Ishikawa (cell line): ENCODE measurements around the gene PTPN5.
A peak's percentile ranks its signal among the peaks of the same experiment; 100 is the strongest.

Experiments used
- CEBPB ChIP-seq: IDR thresholded peaks from 2 replicates; pipeline ENCODE4 v1.6.1; 2012
- CREB1 ChIP-seq: IDR thresholded peaks from 2 replicates; pipeline ENCODE4 v1.6.1; 2012; ENCODE audit warnings: low read depth
- EGR1 ChIP-seq: IDR thresholded peaks from 2 replicates; pipeline ENCODE4 v1.6.1; 2012
- EP300 ChIP-seq: IDR thresholded peaks from 2 replicates; pipeline ENCODE4 v1.6.1; 2012; ENCODE audit warnings: borderline replicate concordance
- FOXM1 ChIP-seq: IDR thresholded peaks from 2 replicates; pipeline ENCODE4 v1.6.1; 2012; ENCODE audit warnings: low read depth, borderline replicate concordance
- NFIC ChIP-seq: IDR thresholded peaks from 2 replicates; pipeline ENCODE4 v1.6.1; 2012
- RAD21 ChIP-seq: IDR thresholded peaks from 2 replicates; pipeline ENCODE4 v1.6.1; 2012; ENCODE audit warnings: low read depth
- TAF1 ChIP-seq: IDR thresholded peaks from 2 replicates; pipeline ENCODE4 v1.6.1; 2012; ENCODE audit warnings: low read depth, mild to moderate bottlenecking
- TCF12 ChIP-seq: IDR thresholded peaks from 2 replicates; pipeline ENCODE4 v1.6.1; 2012; ENCODE audit warnings: low read depth
- TEAD4 ChIP-seq: IDR thresholded peaks from 2 replicates; pipeline ENCODE4 v1.6.1; 2012
- YY1 ChIP-seq: IDR thresholded peaks from 2 replicates; pipeline ENCODE4 v1.6.1; 2012; ENCODE audit warnings: low read depth
- ZBTB7A ChIP-seq: IDR thresholded peaks from 2 replicates; pipeline ENCODE4 v1.6.1; 2012; ENCODE audit warnings: low read depth
- TF ChIP-seq, protein P1 (sequence below): IDR thresholded peaks from 2 replicates; pipeline ENCODE4 v1.6.1; 2012; ENCODE audit warnings: low read depth, mild to moderate bottlenecking
- TF ChIP-seq, protein P2 (sequence below): IDR thresholded peaks from 2 replicates; pipeline ENCODE4 v1.6.1; 2012
- TF ChIP-seq, protein P3 (sequence below): IDR thresholded peaks from 2 replicates; pipeline ENCODE4 v1.6.1; 2012

Gene PTPN5

DNA sequence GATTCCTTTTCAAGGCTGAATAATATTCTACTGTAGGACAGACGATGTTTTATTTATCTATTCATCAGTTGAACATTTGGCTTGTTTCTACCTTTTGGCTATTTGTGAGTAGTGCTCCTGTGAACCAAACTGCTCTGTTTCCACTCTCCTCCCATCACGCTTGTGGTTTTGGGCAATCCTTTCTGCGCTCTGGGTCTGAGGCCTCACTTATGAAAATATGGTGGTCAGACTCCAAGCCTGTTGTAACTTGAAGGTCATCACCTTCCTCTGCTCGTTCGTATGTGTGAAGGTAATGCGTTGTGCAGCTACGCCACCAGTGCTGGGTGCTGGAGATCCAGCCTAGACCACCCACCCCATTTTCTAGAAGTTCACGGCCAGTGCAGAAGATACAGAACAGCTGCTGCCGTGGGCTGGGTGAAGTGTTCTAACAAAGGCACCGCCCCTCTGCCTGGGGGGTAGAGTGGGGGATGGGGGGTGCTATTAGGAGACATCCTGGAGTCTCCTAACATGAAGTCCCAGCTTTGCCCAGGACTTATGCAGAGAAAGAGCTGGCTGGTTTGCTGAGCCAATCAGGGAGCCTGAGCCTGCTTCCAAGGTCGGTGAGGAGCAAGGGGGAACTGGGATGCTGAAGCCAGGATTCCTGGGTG, 21.0 kb downstream of the PTPN5 start:
- no peak for TF ChIP-seq TAF1
- TF ChIP-seq, protein P1, sequence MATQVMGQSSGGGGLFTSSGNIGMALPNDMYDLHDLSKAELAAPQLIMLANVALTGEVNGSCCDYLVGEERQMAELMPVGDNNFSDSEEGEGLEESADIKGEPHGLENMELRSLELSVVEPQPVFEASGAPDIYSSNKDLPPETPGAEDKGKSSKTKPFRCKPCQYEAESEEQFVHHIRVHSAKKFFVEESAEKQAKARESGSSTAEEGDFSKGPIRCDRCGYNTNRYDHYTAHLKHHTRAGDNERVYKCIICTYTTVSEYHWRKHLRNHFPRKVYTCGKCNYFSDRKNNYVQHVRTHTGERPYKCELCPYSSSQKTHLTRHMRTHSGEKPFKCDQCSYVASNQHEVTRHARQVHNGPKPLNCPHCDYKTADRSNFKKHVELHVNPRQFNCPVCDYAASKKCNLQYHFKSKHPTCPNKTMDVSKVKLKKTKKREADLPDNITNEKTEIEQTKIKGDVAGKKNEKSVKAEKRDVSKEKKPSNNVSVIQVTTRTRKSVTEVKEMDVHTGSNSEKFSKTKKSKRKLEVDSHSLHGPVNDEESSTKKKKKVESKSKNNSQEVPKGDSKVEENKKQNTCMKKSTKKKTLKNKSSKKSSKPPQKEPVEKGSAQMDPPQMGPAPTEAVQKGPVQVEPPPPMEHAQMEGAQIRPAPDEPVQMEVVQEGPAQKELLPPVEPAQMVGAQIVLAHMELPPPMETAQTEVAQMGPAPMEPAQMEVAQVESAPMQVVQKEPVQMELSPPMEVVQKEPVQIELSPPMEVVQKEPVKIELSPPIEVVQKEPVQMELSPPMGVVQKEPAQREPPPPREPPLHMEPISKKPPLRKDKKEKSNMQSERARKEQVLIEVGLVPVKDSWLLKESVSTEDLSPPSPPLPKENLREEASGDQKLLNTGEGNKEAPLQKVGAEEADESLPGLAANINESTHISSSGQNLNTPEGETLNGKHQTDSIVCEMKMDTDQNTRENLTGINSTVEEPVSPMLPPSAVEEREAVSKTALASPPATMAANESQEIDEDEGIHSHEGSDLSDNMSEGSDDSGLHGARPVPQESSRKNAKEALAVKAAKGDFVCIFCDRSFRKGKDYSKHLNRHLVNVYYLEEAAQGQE, result no peak
- no peak for TF ChIP-seq EP300
- no peak for TF ChIP-seq RAD21
- TF ChIP-seq, protein P2, sequence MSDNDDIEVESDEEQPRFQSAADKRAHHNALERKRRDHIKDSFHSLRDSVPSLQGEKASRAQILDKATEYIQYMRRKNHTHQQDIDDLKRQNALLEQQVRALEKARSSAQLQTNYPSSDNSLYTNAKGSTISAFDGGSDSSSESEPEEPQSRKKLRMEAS, result no peak
- no peak for TF ChIP-seq TEAD4
- no peak for TF ChIP-seq NFIC
- TF ChIP-seq TCF12, result no peak
- TF ChIP-seq CREB1, result no peak
- no peak for TF ChIP-seq FOXM1
- TF ChIP-seq CEBPB, result no peak
- TF ChIP-seq, protein P3, sequence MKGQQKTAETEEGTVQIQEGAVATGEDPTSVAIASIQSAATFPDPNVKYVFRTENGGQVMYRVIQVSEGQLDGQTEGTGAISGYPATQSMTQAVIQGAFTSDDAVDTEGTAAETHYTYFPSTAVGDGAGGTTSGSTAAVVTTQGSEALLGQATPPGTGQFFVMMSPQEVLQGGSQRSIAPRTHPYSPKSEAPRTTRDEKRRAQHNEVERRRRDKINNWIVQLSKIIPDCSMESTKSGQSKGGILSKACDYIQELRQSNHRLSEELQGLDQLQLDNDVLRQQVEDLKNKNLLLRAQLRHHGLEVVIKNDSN, result no peak
- TF ChIP-seq YY1, result no peak
- TF ChIP-seq EGR1, result no peak
- no peak for TF ChIP-seq ZBTB7A

DNA sequence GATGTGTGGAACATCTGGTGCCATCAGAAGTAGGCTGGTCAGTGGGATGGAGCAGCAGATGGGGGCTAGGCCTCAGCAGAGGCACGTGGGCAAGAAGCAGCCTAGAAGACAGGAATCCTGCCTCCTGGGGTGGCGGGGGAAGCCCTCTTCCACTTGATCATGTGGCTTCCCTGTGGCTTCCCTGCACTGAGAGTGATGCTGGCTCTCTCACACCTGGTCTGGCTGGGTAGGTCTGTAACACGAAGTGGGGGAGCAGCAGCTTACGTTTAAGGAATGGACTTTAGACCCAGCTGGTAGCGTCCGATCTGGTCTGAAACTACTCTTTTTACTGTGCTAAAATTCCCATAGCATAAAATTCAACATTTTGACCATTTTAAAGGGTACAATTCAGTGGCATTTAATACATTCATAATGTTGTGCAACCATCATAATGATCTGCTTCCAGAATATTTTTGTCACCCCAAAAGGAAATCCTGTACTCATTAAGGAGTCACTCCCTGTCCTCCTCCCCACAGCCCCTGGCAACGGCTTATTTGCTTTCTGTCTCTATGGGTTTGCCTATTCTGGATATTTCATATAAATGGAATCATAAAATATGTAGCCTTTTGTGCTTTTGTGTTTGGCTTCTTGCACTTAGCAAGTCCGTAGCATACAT, 21.7 kb downstream of the PTPN5 start:
- no peak for TF ChIP-seq YY1
- TF ChIP-seq EP300, result no peak
- TF ChIP-seq CREB1, result no peak
- no peak for TF ChIP-seq FOXM1
- TF ChIP-seq TEAD4, result no peak

DNA sequence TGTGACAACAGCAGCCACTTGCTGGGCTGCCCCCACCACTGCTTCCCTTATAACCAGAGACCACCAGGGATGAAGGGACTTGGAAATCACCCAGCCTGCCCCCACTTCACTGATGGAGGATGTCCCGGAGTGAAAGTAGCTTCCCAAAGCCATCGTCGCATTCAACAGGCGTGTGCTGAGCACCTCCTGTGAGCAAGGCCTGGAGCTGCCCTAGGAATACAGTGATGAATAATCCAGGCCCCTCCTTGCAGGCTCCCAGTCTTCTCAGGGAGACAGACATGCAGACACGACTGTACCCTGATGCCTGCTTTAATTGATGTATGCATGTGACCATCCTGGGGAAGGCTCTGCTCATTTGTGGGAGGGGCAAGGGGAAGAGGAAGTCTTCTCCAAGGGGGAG, 22.6 kb downstream of the PTPN5 start:
- TF ChIP-seq CREB1 (no peak), FOXM1 (no peak), TEAD4 (no peak), TCF12 (no peak), TAF1 (no peak), RAD21 (no peak), NFIC (no peak), ZBTB7A (no peak), EP300 (no peak), YY1 (no peak), CEBPB (no peak)
- TF ChIP-seq, protein P2, result no peak
- TF ChIP-seq, protein P3, result no peak

DNA sequence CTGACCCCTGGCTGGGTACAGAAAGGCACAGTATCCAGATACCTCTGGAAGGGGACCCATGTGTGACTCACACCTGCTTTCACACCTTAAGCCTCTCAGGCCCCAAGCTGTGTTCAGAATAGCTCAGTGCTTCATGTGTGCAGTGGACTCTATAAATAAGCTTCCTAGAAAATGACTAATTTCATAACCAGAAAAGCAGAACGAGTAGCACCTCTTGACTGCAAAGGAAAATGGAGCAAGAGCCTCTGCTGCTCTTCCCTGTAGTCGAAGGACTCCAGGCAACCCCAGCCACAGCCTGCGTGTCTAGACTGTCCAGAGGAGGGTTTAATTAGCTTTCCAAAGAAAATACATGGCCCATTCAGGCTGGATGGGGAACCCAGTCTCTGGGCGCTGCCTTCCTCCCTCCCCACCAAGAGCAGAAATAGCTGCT, 23.1 kb downstream of the PTPN5 start:
- TF ChIP-seq, protein P2, result no peak
- TF ChIP-seq EP300 (no peak), CREB1 (no peak), CEBPB (no peak), ZBTB7A (no peak)
- TF ChIP-seq, protein P3, result no peak

DNA sequence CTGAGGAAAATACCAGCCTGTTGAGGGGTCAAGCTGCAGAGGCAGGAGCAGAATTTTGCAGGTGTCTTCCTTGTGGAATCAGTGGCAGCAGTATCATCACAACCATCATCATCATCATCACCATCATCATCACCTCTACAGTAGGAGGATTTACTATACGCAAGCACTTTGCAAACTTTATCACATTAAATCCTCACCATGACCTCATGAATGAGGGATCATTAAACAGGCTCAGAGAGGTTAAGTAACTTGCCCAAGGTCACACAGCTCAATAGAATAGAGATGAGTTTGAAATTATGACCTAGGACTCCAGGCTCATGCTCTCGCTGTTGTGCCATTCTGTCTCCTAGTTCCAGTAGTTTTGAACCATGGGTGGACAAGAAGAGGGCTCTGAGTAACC, 25.6 kb downstream of the PTPN5 start:
- TF ChIP-seq CEBPB (no peak), NFIC (no peak), TEAD4 (no peak), FOXM1 (no peak)

DNA sequence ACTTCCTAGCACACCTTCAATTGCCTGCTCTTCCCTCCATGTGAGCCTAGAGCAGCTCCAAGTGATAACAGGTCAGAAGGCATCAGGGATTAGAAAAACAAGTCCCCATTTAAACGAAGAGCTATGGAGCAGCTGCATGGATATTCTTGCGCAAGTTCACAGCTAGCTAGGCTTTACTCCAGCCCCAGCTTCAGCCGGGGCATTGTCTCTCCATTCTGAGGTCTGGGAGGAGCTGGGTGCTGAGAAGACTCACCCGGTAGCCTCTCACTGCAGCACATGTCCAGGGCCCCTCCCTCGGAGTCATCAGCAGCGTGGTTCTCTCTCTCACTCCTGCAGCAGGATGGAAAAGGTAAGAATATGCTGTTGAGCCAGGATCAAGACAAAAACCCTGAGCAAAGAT, 26.0 kb downstream of the PTPN5 start:
- peak; percentile 63 for TF ChIP-seq CEBPB
- TF ChIP-seq YY1, result no peak

DNA sequence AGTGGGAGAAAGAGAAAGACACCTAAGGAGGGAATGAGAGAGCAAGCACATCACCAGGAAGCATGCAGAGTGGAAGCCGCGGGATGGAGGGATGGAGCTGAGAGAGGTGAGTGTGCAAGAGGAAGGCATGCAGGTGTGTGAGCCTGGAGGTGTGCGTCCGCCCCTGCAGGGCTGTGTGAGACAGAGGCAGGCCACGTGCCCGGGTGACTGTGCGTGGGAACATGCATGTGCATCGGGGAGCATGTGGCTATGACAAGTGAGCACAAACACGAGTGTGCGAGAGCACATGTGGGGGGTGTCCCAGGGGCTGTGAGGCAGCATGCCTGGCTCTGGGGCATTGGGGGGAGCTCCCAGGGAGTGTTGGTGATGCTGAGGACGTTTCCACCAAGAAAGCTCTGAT, 29.9 kb downstream of the PTPN5 start:
- TF ChIP-seq CEBPB (no peak), YY1 (no peak), FOXM1 (no peak), CREB1 (no peak), TCF12 (no peak), TAF1 (no peak), NFIC (no peak), EP300 (no peak), ZBTB7A (no peak), RAD21 (no peak), EGR1 (no peak), TEAD4 (no peak)
- TF ChIP-seq, protein P1, result no peak
- TF ChIP-seq, protein P2, result no peak
- TF ChIP-seq, protein P3, result no peak
